Measurements from ENCODE around the gene PCGF3.
A peak's percentile ranks its signal among the peaks of the same experiment; 100 is the strongest.

PCGF3 gene

DNA sequence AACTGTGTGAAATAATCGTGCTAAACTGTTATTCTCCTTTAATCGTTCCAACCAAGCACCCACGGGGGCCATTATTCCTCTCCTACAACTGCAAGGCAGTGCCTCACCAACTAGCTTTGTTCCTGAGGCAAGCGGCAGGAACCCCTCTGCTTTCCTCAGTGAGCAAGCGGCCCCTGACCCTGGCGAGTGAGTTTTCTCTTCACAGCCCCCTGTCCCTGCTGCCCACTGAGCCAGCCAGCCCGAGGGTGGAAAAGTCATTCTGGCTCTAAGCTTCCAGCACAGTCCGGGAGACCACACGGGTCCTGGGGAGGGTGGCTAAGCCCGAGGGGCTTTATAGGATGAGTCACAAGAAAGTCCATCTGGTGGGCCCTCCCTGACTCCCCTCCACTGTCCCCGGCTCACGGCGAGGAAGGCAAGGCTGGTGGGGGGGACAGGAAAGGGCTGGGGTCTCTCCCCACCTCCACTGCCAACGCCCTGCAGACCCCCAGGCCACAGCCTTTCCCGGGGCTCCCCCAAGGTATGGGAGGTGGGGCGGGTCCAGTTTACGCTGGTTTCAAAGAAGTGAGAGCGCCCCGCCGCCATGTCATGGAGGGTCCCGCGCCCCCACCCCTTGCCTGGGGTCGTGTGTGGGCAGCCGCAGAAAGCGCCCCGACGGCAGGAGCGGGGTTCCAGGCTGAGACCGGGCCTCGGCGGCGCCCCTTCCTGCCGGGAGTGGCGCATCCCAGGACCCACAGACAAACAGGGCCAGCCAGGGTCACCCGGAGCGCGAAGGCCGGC is 75.3 kb downstream of the PCGF3 start:
- peaks cover 4% of the 10 kb centered on the region; the same call in 1 of the 2 replicates for H3K36me3 ChIP-seq (ENCODE audit: low read length)
- TF ChIP-seq EZH2phosphoT487 (conservative IDR thresholded peaks at IDR 0.05; ENCODE audit: low read length) = no peak
- no peak for TF ChIP-seq CTCF (IDR thresholded peaks at IDR 0.05; ENCODE audit: insufficient read depth, low read length, poor library complexity, severe bottlenecking)
- peaks cover 56% of the 10 kb centered on the region for H3K79me2 ChIP-seq (ENCODE audit: insufficient read depth, low read length)
- peak overlapping the region; percentile 77 for H3K27ac ChIP-seq (ENCODE audit: low read depth, low read length)
- H3K4me2 ChIP-seq (ENCODE audit: low read depth, low read length, poor library complexity, severe bottlenecking) = peak overlapping the region; percentile 87
- no peaks in the 10 kb centered on the region for H4K20me1 ChIP-seq (ENCODE audit: low read depth, low read length)
- H2AFZ ChIP-seq (ENCODE audit: low read depth, low read length, severe bottlenecking) = no peak overlapping the region
- no peaks in the 10 kb centered on the region for H3K9me3 ChIP-seq (ENCODE audit: insufficient read depth, low read length)
- no peaks in the 10 kb centered on the region for H3K27me3 ChIP-seq (ENCODE audit: low read length)
- peak overlapping the region; percentile 95 for H3K4me3 ChIP-seq (ENCODE audit: insufficient read depth, low read length, poor library complexity, severe bottlenecking)
- H3F3A ChIP-seq (ENCODE audit: insufficient read depth) = no peaks in the 10 kb centered on the region
- H3K9ac ChIP-seq (ENCODE audit: low read length) = peak overlapping the region; percentile 98
- no peaks in the 10 kb centered on the region for H3K9me2 ChIP-seq (replicated peaks; ENCODE audit: insufficient read depth, low read length)

DNA sequence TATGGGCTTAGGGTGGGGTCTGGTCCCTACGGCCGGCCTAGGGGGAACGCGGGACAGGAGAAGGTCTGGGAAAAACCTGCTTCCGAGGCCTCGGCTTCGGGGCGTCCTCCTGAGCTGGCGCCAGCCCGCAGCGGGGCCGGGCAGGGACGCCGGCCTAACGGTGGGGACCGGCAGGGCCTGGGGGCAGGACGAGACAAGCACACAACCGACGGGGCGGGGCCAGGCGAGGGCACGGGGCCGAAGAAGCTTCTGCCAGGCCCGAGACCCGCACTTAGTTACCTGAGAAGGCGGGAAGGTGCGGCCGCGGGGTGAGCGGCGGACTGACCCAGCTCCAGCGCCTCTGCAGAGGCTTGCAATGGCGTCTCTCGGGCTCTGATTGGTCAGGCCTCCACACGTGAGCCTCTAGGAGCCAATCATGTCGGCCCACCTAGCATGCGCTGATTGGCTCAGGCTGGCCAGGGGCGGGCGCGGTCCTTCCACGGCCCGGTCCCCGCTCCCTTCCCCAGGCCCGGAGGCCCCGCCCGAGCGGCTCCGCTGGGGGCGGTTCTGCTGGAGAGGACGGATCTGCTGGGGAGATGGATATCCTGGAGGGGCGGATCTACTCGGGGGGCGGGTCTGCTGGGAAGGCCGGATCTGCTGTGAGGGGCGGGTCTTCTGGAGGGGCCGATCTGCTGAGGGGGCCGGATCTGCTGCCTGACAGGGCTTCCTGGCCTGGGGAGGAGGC is 76.0 kb downstream of the PCGF3 start:
- TF ChIP-seq EZH2phosphoT487 (conservative IDR thresholded peaks at IDR 0.05; ENCODE audit: low read length) = no peak
- TF ChIP-seq CTCF (IDR thresholded peaks at IDR 0.05; ENCODE audit: insufficient read depth, low read length, poor library complexity, severe bottlenecking) = no peak
- H3K4me2 ChIP-seq (ENCODE audit: low read depth, low read length, poor library complexity, severe bottlenecking) = peak overlapping the region; percentile 87
- peaks cover 4% of the 10 kb centered on the region; the same call in 1 of the 2 replicates for H3K36me3 ChIP-seq (ENCODE audit: low read length)
- no peaks in the 10 kb centered on the region for H3K9me2 ChIP-seq (replicated peaks; ENCODE audit: insufficient read depth, low read length)
- H3K9me3 ChIP-seq (ENCODE audit: insufficient read depth, low read length) = no peaks in the 10 kb centered on the region
- H3F3A ChIP-seq (ENCODE audit: insufficient read depth) = no peaks in the 10 kb centered on the region
- peaks cover 50% of the 10 kb centered on the region for H3K79me2 ChIP-seq (ENCODE audit: insufficient read depth, low read length)
- peak overlapping the region; percentile 95 for H3K4me3 ChIP-seq (ENCODE audit: insufficient read depth, low read length, poor library complexity, severe bottlenecking)
- H3K27ac ChIP-seq (ENCODE audit: low read depth, low read length) = peak overlapping the region; percentile 77
- peak overlapping the region; percentile 98 for H3K9ac ChIP-seq (ENCODE audit: low read length)
- H4K20me1 ChIP-seq (ENCODE audit: low read depth, low read length) = no peaks in the 10 kb centered on the region
- H2AFZ ChIP-seq (ENCODE audit: low read depth, low read length, severe bottlenecking) = peak overlapping the region; percentile 44
- no peaks in the 10 kb centered on the region for H3K27me3 ChIP-seq (ENCODE audit: low read length)

- TF ChIP-seq CTCF (IDR thresholded peaks at IDR 0.05; ENCODE audit: insufficient read depth, low read length, poor library complexity, severe bottlenecking) = no peak
- no peak for TF ChIP-seq EZH2phosphoT487 (conservative IDR thresholded peaks at IDR 0.05; ENCODE audit: low read length)
- H3K79me2 ChIP-seq (ENCODE audit: insufficient read depth, low read length) = peaks cover 19% of the 10 kb centered on the region
- H3K9me3 ChIP-seq (ENCODE audit: insufficient read depth, low read length) = no peaks in the 10 kb centered on the region
- H3F3A ChIP-seq (ENCODE audit: insufficient read depth) = no peaks in the 10 kb centered on the region
- no peaks in the 10 kb centered on the region for H3K9me2 ChIP-seq (replicated peaks; ENCODE audit: insufficient read depth, low read length)
- no peak overlapping the region for H3K27ac ChIP-seq (ENCODE audit: low read depth, low read length)
- no peak overlapping the region for H3K4me2 ChIP-seq (ENCODE audit: low read depth, low read length, poor library complexity, severe bottlenecking)
- no peak overlapping the region for H2AFZ ChIP-seq (ENCODE audit: low read depth, low read length, severe bottlenecking)
- no peak overlapping the region for H3K9ac ChIP-seq (ENCODE audit: low read length)
- H3K36me3 ChIP-seq (ENCODE audit: low read length) = no peaks in the 10 kb centered on the region
- no peaks in the 10 kb centered on the region for H4K20me1 ChIP-seq (ENCODE audit: low read depth, low read length)
- no peak overlapping the region for H3K4me3 ChIP-seq (ENCODE audit: insufficient read depth, low read length, poor library complexity, severe bottlenecking)
- no peaks in the 10 kb centered on the region for H3K27me3 ChIP-seq (ENCODE audit: low read length)
These were observed 79.0 kb downstream of the PCGF3 start for GRCh38 chr4:784401-785331.
